B cell (primary cell): ENCODE measurements around the gene BCL11A.

ENCODE experiments used
- EZH2 ChIP-seq: IDR thresholded peaks from 2 replicates; pipeline ENCODE4 v1.6.1; 2012; ENCODE audit warnings: borderline replicate concordance, low read depth, mild to moderate bottlenecking, moderate library complexity, low read length; ENCODE audit not compliant: insufficient read depth, poor library complexity, severe bottlenecking
- TF ChIP-seq, protein P1 (sequence below): fragments of 200-600 bp; IDR thresholded peaks from one replicate; pipeline ENCODE4 v1.8.0; 2022; ENCODE audit warnings: antibody characterized with exemption, mild to moderate bottlenecking

DNA sequence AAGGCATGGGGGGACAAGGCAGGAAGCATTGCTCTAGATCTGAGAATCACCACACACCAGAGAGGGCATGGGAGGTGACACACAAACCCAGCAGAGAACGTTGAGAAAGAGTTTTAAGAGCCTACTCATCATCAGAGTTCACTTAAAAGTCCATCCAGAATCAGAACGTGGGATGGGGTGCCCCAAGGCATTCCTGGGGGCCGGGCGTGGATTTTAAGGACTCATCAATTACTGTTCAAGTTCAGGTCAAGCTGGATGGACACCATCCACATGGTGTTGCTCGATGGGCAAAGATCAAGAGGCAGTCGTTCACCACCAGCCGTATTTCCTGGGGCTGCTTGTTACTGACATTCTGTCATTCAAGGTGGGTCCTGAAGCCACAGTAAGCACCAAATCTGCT, 34.9 kb downstream of the BCL11A start:
- no peak for TF ChIP-seq EZH2
- TF ChIP-seq, protein P1, sequence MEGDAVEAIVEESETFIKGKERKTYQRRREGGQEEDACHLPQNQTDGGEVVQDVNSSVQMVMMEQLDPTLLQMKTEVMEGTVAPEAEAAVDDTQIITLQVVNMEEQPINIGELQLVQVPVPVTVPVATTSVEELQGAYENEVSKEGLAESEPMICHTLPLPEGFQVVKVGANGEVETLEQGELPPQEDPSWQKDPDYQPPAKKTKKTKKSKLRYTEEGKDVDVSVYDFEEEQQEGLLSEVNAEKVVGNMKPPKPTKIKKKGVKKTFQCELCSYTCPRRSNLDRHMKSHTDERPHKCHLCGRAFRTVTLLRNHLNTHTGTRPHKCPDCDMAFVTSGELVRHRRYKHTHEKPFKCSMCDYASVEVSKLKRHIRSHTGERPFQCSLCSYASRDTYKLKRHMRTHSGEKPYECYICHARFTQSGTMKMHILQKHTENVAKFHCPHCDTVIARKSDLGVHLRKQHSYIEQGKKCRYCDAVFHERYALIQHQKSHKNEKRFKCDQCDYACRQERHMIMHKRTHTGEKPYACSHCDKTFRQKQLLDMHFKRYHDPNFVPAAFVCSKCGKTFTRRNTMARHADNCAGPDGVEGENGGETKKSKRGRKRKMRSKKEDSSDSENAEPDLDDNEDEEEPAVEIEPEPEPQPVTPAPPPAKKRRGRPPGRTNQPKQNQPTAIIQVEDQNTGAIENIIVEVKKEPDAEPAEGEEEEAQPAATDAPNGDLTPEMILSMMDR: no peak
